H9 (cell line): ENCODE measurements around the gene LAMTOR4. TPM values are rescaled to one million over a fixed set of nuclear protein-coding genes. Genes with fewer than 3 reads are reported as not detected.

Experiments
- DNase-seq: peaks from one replicate; pipeline ENCODE4 v3.0.0-alpha.2; 2017
- H2AFZ ChIP-seq: one replicate; pipeline ENCODE4 v1.6.1; 2013; ENCODE audit warnings: mild to moderate bottlenecking, low read length, control low read depth, moderate library complexity
- H2AK5ac ChIP-seq: 2 replicates; pipeline ENCODE4 v1.6.1; 2013; ENCODE audit warnings: low read length, control low read depth, mixed read lengths; ENCODE audit not compliant: insufficient read length
- H2BK120ac ChIP-seq: one replicate; pipeline ENCODE4 v1.6.1; 2013; ENCODE audit warnings: low read depth, mild to moderate bottlenecking, low read length, control low read depth, inconsistent platforms; ENCODE audit not compliant: poor library complexity, severe bottlenecking
- H2BK12ac ChIP-seq: 2 replicates; pipeline ENCODE4 v1.6.1; 2013; ENCODE audit warnings: low read length, control low read depth, mixed read lengths, low read depth; ENCODE audit not compliant: insufficient read length
- H2BK15ac ChIP-seq: 2 replicates; pipeline ENCODE4 v1.6.1; 2013; ENCODE audit warnings: low read depth, low read length, control low read depth
- H2BK20ac ChIP-seq: one replicate; pipeline ENCODE4 v1.6.1; 2013; ENCODE audit warnings: low read depth, mild to moderate bottlenecking, low read length, control low read depth, inconsistent platforms; ENCODE audit not compliant: poor library complexity, severe bottlenecking
- H2BK5ac ChIP-seq: 2 replicates; pipeline ENCODE4 v1.6.1; 2013; ENCODE audit warnings: low read length, control low read depth, mixed read lengths; ENCODE audit not compliant: insufficient read length
- H3K14ac ChIP-seq: 2 replicates; pipeline ENCODE4 v1.6.1; 2013; ENCODE audit warnings: low read length, control low read depth; ENCODE audit not compliant: insufficient read depth
- H3K18ac ChIP-seq: 2 replicates; pipeline ENCODE4 v1.6.1; 2013; ENCODE audit warnings: low read depth, mild to moderate bottlenecking, mixed read lengths, low read length, control low read depth; ENCODE audit not compliant: insufficient read length
- H3K23ac ChIP-seq: 2 replicates; pipeline ENCODE4 v1.6.1; 2013; ENCODE audit warnings: low read length, control low read depth, mixed read lengths, low read depth; ENCODE audit not compliant: insufficient read length
- H3K23me2 ChIP-seq: 2 replicates; pipeline ENCODE4 v1.6.1; 2013; ENCODE audit warnings: low read depth, mild to moderate bottlenecking, mixed read lengths, low read length, control low read depth; ENCODE audit not compliant: insufficient read length, poor library complexity, severe bottlenecking
- H3K27ac ChIP-seq: 2 replicates; pipeline ENCODE4 v1.5.1; 2013; ENCODE audit warnings: low read length, control low read depth, mixed read lengths, low read depth; ENCODE audit not compliant: insufficient read length
- H3K27me3 ChIP-seq: 2 replicates; pipeline ENCODE4 v1.6.1; 2013; ENCODE audit warnings: low read length, control low read depth, inconsistent platforms; ENCODE audit not compliant: insufficient read depth
- H3K4ac ChIP-seq: 2 replicates; pipeline ENCODE4 v1.6.1; 2013; ENCODE audit warnings: low read depth, mild to moderate bottlenecking, control low read depth, inconsistent platforms, low read length, moderate library complexity
- H3K4me1 ChIP-seq: 2 replicates; pipeline ENCODE4 v1.6.1; 2013; ENCODE audit warnings: low read length, control low read depth, inconsistent platforms; ENCODE audit not compliant: insufficient read depth
- H3K4me2 ChIP-seq: 2 replicates; pipeline ENCODE4 v1.6.1; 2013; ENCODE audit warnings: low read length, control low read depth, mixed read lengths; ENCODE audit not compliant: insufficient read length, insufficient read depth
- H3K56ac ChIP-seq: 2 replicates; pipeline ENCODE4 v1.6.1; 2013; ENCODE audit warnings: low read depth, mild to moderate bottlenecking, mixed read lengths, low read length, control low read depth; ENCODE audit not compliant: insufficient read length
- H3K79me1 ChIP-seq: 2 replicates; pipeline ENCODE4 v1.6.1; 2013; ENCODE audit warnings: low read depth, mild to moderate bottlenecking, moderate library complexity, low read length, control low read depth, inconsistent platforms; ENCODE audit not compliant: insufficient read depth, poor library complexity, severe bottlenecking
- H3K79me2 ChIP-seq: 2 replicates; pipeline ENCODE4 v1.6.1; 2013; ENCODE audit warnings: low read length, control low read depth, inconsistent platforms; ENCODE audit not compliant: insufficient read depth
- H3K9ac ChIP-seq: 2 replicates; pipeline ENCODE4 v1.6.1; 2013; ENCODE audit warnings: low read length, control low read depth, mixed read lengths; ENCODE audit not compliant: insufficient read length; ENCODE audit errors: extremely low read depth
- H3K9me3 ChIP-seq: one replicate; pipeline ENCODE4 v1.6.1; 2013; ENCODE audit warnings: low read depth, low read length, inconsistent platforms; ENCODE audit not compliant: control insufficient read depth
- H3T11ph ChIP-seq: one replicate; pipeline ENCODE4 v1.6.1; 2013; ENCODE audit warnings: mild to moderate bottlenecking, low read length, control low read depth, inconsistent platforms
- H4K20me1 ChIP-seq: one replicate; pipeline ENCODE4 v1.6.1; 2013; ENCODE audit not compliant: control insufficient read depth, insufficient read length, insufficient read depth
- H4K5ac ChIP-seq: 2 replicates; pipeline ENCODE4 v1.6.1; 2013; ENCODE audit warnings: low read depth, mild to moderate bottlenecking, mixed read lengths, low read length, control low read depth; ENCODE audit not compliant: insufficient read length
- H4K8ac ChIP-seq: replicated peaks from 2 replicates; pipeline ENCODE4 v1.6.1; 2013; ENCODE audit warnings: low read length, control low read depth, mixed read lengths, low read depth; ENCODE audit not compliant: insufficient read length
- H4K91ac ChIP-seq: 2 replicates; pipeline ENCODE4 v1.6.1; 2013; ENCODE audit warnings: low read depth, mild to moderate bottlenecking, moderate library complexity, mixed read lengths, low read length, control low read depth; ENCODE audit not compliant: insufficient read length
- H3K27ac Mint-ChIP-seq, 3 experiments: 2 replicates in 2 of 3; 3 replicates in 1 of 3; pipeline ENCODE4 v1.8.0; 2020 to 2021; ENCODE audit warnings: mixed read lengths in 3 of 3, mild to moderate bottlenecking in 1 of 3, moderate library complexity in 1 of 3
- H3K27me3 Mint-ChIP-seq: 2 replicates; pipeline ENCODE4 v1.8.0; 2021; ENCODE audit warnings: low read depth, mild to moderate bottlenecking, moderate library complexity, mixed read lengths
- H3K36me3 Mint-ChIP-seq, 3 experiments: 2 replicates in 2 of 3; 3 replicates in 1 of 3; pipeline ENCODE4 v1.8.0; 2020 to 2021; ENCODE audit warnings: low read depth in 3 of 3, mixed read lengths in 3 of 3; ENCODE audit not compliant: insufficient read depth in 1 of 3
- H3K4me1 Mint-ChIP-seq, 2 experiments: 2 replicates each; pipeline ENCODE4 v1.8.0; 2020; ENCODE audit warnings: mixed read lengths in 2 of 2
- H3K4me3 Mint-ChIP-seq, 2 experiments: 2 replicates in 1 of 2; 3 replicates in 1 of 2; pipeline ENCODE4 v1.8.0; 2020 to 2021; ENCODE audit warnings: mild to moderate bottlenecking in 2 of 2, mixed read lengths in 2 of 2, moderate library complexity in 1 of 2
- H3K9me3 Mint-ChIP-seq, 2 experiments: 2 replicates in 1 of 2; 3 replicates in 1 of 2; pipeline ENCODE4 v1.8.0; 2020; ENCODE audit warnings: mild to moderate bottlenecking in 2 of 2, mixed read lengths in 2 of 2, moderate library complexity in 1 of 2
- CTCF ChIP-seq: fragments of 200-600 bp; sonication (generic); conservative IDR thresholded peaks from 3 replicates; pipeline ENCODE4 v1.8.0; 2021; ENCODE audit warnings: antibody characterized with exemption, mild to moderate bottlenecking
- WGBS: extraction: QIAGEN DNeasy Blood & Tissue Kit; methylation state at CpG from one replicate; pipeline ENCODE4 v1.1.7; 2013; ENCODE audit warnings: missing lambda C conversion rate, low lambda C conversion rate, mixed read lengths; ENCODE audit not compliant: insufficient read length; ENCODE audit errors: extremely low coverage; 5-methylcytosine and 5-hydroxymethylcytosine counted together
- total RNA-seq: library from RNA; stranded (reverse); gene quantifications from 2 replicates; pipeline ENCODE4 v1.2.1, GENCODE V29; 2021

The LAMTOR4 gene
- total RNA-seq, 1 experiment from 2014 or later, result 179 TPM

DNA sequence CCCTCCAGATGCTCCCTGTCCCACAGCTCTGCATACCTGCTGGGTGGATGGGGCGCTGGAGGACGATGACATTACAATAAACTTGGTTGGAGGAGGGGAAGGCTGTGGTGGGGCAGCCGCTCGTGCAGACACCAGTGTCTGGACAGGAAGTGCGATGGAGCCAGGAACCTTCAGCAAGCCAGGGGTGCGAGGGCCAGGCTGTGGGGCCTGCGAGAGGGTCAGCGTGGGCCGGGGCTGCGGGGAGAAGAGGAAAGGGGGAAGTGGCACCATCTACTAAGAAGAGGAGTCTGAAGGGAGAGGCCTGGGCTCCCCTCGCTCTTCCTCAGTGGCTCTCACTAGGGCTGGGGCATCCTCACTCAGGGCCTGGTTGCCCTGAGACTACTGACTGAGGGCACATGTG is 40.8 kb upstream of the LAMTOR4 start:
- H4K8ac ChIP-seq, result no peak overlapping the region
- Mint-ChIP-seq H3K4me3 (no peak overlapping the region), H3K27me3 (no peaks in the 10 kb centered on the region; the same call in 1 of the 2 replicates), H3K9me3 (no peaks in the 10 kb centered on the region), H3K4me1 (no peaks in the 10 kb centered on the region), H3K27ac (no peak overlapping the region; a peak in 1 of 7 replicates), H3K36me3 (peaks cover 63 to 87% (median 86%) of the 10 kb centered on the region in 3 experiments)
- no peak overlapping the region for H3K9ac ChIP-seq
- no peaks in the 10 kb centered on the region for H3K27me3 ChIP-seq
- H3K56ac ChIP-seq, result no peak overlapping the region
- no peaks in the 10 kb centered on the region for H3K79me2 ChIP-seq
- no peak overlapping the region for H2BK20ac ChIP-seq
- H2BK15ac ChIP-seq, result no peak overlapping the region
- no peak overlapping the region for H2AFZ ChIP-seq
- H4K91ac ChIP-seq, result no peak overlapping the region
- TF ChIP-seq CTCF, result no peak
- H3K23me2 ChIP-seq, result no peaks in the 10 kb centered on the region
- H2BK120ac ChIP-seq, result no peak overlapping the region
- no CpG with 5 or more reads among the region's 11 CpGs for WGBS
- no peak overlapping the region for H2BK5ac ChIP-seq
- no peak overlapping the region for H3K4me2 ChIP-seq
- H3K4ac ChIP-seq, result no peak overlapping the region
- no peak overlapping the region for H3K23ac ChIP-seq
- no peaks in the 10 kb centered on the region for H3K9me3 ChIP-seq
- H3K27ac ChIP-seq, result no peak overlapping the region
- H3K4me1 ChIP-seq, result no peaks in the 10 kb centered on the region
- no peak overlapping the region for H2BK12ac ChIP-seq
- no peak overlapping the region for H4K5ac ChIP-seq
- H3K18ac ChIP-seq, result no peak overlapping the region
- no peaks in the 10 kb centered on the region for H3K79me1 ChIP-seq
- no peak for DNase-seq
- H4K20me1 ChIP-seq, result no peaks in the 10 kb centered on the region
- H3T11ph ChIP-seq, result no peak overlapping the region
- no peak overlapping the region for H3K14ac ChIP-seq
- H2AK5ac ChIP-seq, result no peak overlapping the region
